ENCODE measurements around the gene FRMD8. TPM values are rescaled to one million over a fixed set of nuclear protein-coding genes. Genes with fewer than 3 reads are reported as not detected.

FRMD8 gene
- total and polyA plus RNA-seq, 2 of the 8 experiments (the other 6 are each of a cell fraction or from before 2014, with no cell fraction given) = 15.0 to 19.2 TPM

DNA sequence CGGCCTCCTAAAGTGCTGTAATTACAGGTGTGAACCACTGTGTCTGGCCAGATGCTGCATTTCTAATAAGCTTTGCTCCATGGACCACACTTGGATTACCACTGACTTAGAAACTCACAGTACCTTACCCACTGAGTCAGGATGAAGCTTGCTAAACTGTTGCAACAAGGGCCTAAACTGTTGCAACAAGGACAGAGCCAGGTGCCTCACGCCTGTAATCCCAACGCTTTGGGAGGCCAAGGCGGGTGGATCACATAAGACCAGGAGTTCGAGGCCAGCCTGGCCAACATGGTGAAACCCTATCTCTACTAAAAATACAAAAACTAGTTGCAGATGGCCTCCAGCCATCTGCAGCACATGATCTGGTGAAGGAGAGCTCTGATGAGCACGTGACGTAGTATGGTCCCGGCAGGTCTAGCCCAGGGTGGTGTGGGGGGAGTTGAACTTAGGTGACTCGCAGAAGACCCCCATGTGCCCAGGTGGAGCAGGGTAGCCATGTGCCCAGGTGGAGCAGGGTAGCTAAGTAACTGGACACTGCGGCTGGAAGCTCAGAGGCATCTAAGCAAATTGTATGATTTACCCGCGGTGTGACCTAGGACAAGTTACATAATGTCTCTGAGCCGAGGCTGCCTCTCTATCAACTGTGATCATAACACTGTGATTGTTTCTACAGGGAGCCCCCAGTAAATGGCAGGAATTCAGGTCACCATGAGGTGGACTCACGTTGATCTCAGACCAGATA lies 12.4 kb upstream of the FRMD8 start:
- no peaks in the 10 kb centered on the region for H3K79me2 ChIP-seq (ENCODE audit: control insufficient read depth in 1 of 2, insufficient read depth in 2 of 2, low read length in 2 of 2)
- no peak overlapping the region for H4K5ac ChIP-seq (ENCODE audit: insufficient read length, low read depth, low read length)
- no peak overlapping the region for H2BK120ac ChIP-seq (replicated peaks; ENCODE audit: low read depth, low read length)
- H3K56ac ChIP-seq (replicated peaks; ENCODE audit: insufficient read length, low read depth, low read length) = no peak overlapping the region
- 91% methylated on average over 14 of the region's 14 CpGs; no CpG with 5 or more reads in 1 of the 2 experiments for WGBS, 2 experiments (ENCODE audit: extremely low coverage in 1 of 2, insufficient coverage in 1 of 2, insufficient read length in 1 of 2, insufficient replicate concordance in 2 of 2, low coverage in 1 of 2, low lambda C conversion rate in 2 of 2, missing lambda C conversion rate in 1 of 2)
- no peak overlapping the region for H2BK20ac ChIP-seq (ENCODE audit: low read length)
- POLR2A ChIA-PET (ENCODE audit: partially characterized antibody) = interaction anchor here (0.9 to 3.9 kb wide), 9 partner anchors 43 to 133 kb away, joined by 3 to 16 read pairs (median 3); partner anchors contain the start of genes MALAT1 and NEAT1
- no peak overlapping the region for H2AFZ ChIP-seq (ENCODE audit: low read length)
- H3K27ac ChIP-seq (ENCODE audit: low read depth, low read length) = no peak overlapping the region
- H2BK15ac ChIP-seq (ENCODE audit: low read length) = no peak overlapping the region; the same call in 1 of the 2 replicates
- no peak overlapping the region for H2AK5ac ChIP-seq (ENCODE audit: low read depth, low read length)
- no peaks in the 10 kb centered on the region for H3K36me3 ChIP-seq (ENCODE audit: control insufficient read depth in 2 of 4, insufficient read depth in 4 of 4, low read length in 3 of 4)
- H2BK12ac ChIP-seq (ENCODE audit: low read depth, low read length) = no peak overlapping the region
- no peak overlapping the region for H3K14ac ChIP-seq (ENCODE audit: insufficient read length)
- no peaks in the 10 kb centered on the region for H4K20me1 ChIP-seq (replicated peaks in 1 of 2; ENCODE audit: control insufficient read depth in 1 of 2, insufficient read depth in 2 of 2, low read length in 2 of 2)
- H3K4ac ChIP-seq (replicated peaks; ENCODE audit: insufficient read length, low read depth, low read length) = no peak overlapping the region
- H3K79me1 ChIP-seq (ENCODE audit: low read depth, low read length) = no peaks in the 10 kb centered on the region
- no peak overlapping the region for H3K23ac ChIP-seq (ENCODE audit: insufficient read length)
- no peaks in the 10 kb centered on the region for H3K4me1 ChIP-seq (replicated peaks in 1 of 4; ENCODE audit: control insufficient read depth in 3 of 4, insufficient read depth in 4 of 4, low read length in 3 of 4)
- CTCF ChIA-PET (ENCODE audit: partially characterized antibody) = interaction anchor here (0.6 to 2.8 kb wide), 10 partner anchors 11 to 220 kb away, joined by 3 to 17 read pairs (median 4); no protein-coding TSS in a partner anchor
- FAIRE-seq = no peak
- no peak overlapping the region for H4K91ac ChIP-seq (replicated peaks; ENCODE audit: insufficient read length, low read length)
- no peaks in the 10 kb centered on the region for H3K27me3 ChIP-seq (replicated peaks in 1 of 4; ENCODE audit: control insufficient read depth in 3 of 4, extremely low read depth in 1 of 4, insufficient read depth in 3 of 4, low read length in 3 of 4)
- DNase-seq (ENCODE audit: low read depth in 1 of 2, low spot score in 2 of 2) = no peak
- peak overlapping the region; percentile 76; the same call in 1 of the 2 replicates for H4K8ac ChIP-seq (ENCODE audit: extremely low read depth, insufficient read depth, low read length)
- no peaks in the 10 kb centered on the region for H3K9me3 ChIP-seq (ENCODE audit: insufficient read depth in 2 of 2, low read depth in 1 of 2, low read length in 1 of 2)
- no peak overlapping the region for H3K4me2 ChIP-seq (ENCODE audit: insufficient read depth in 1 of 2, low read depth in 2 of 2, low read length in 2 of 2)
- H2BK5ac ChIP-seq (ENCODE audit: low read depth, low read length) = peak overlapping the region; percentile 5; the same call in 1 of the 2 replicates
- no peaks in the 10 kb centered on the region for H3K23me2 ChIP-seq (ENCODE audit: low read depth, low read length)
- no peak overlapping the region for H3K18ac ChIP-seq (ENCODE audit: extremely low read depth, low read length)
- H3K4me3 ChIP-seq (ENCODE audit: extremely low read depth in 1 of 4, insufficient read depth in 2 of 4, low read depth in 3 of 4, low read length in 4 of 4) = no peak overlapping the region
- no peak overlapping the region for H3K9ac ChIP-seq (replicated peaks in 1 of 4; ENCODE audit: extremely low read depth in 1 of 4, low read depth in 3 of 4, low read length in 3 of 4)
- TF ChIP-seq SIRT6 (IDR thresholded peaks at IDR 0.05; ENCODE audit: low read length) = no peak
- TF ChIP-seq POLR2A (IDR thresholded peaks at IDR 0.05; ENCODE audit: control extremely low read depth in 1 of 2, low read depth in 2 of 2, low read length in 2 of 2) = no peak
- no peak for TF ChIP-seq NRF1 (IDR thresholded peaks at IDR 0.05; ENCODE audit: low read depth, low read length)
- no peak for TF ChIP-seq SIX5 (IDR thresholded peaks at IDR 0.05; ENCODE audit: low read depth, low read length)
- TF ChIP-seq YY1 (IDR thresholded peaks at IDR 0.05; ENCODE audit: low read depth, low read length) = no peak
- TF ChIP-seq RAD21 (IDR thresholded peaks at IDR 0.05 in 1 of 2, conservative IDR thresholded peaks at IDR 0.05 in 1 of 2; ENCODE audit: low read depth in 2 of 2, low read length in 2 of 2) = no peak
- TF ChIP-seq CBX5 (IDR thresholded peaks at IDR 0.05; ENCODE audit: low read depth, low read length) = no peak
- no peak for TF ChIP-seq BACH1 (IDR thresholded peaks at IDR 0.05; ENCODE audit: low read length)
- TF ChIP-seq ASH2L (IDR thresholded peaks at IDR 0.05; ENCODE audit: low read length) = no peak
- TF ChIP-seq PHF8 (conservative IDR thresholded peaks at IDR 0.05; ENCODE audit: low read depth, low read length) = no peak
- TF ChIP-seq, protein P1, sequence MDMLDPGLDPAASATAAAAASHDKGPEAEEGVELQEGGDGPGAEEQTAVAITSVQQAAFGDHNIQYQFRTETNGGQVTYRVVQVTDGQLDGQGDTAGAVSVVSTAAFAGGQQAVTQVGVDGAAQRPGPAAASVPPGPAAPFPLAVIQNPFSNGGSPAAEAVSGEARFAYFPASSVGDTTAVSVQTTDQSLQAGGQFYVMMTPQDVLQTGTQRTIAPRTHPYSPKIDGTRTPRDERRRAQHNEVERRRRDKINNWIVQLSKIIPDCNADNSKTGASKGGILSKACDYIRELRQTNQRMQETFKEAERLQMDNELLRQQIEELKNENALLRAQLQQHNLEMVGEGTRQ (IDR thresholded peaks at IDR 0.05; ENCODE audit: low read length) = no peak
- no peak for TF ChIP-seq ZNF274 (IDR thresholded peaks at IDR 0.05; ENCODE audit: borderline replicate concordance, extremely low read depth, low read length)
- no peak for TF ChIP-seq JUND (IDR thresholded peaks at IDR 0.05; ENCODE audit: low read length)

Data from H1 (cell line).